Lung (tissue), 12 donors: ENCODE data around the gene NARS2. TPM values are rescaled to one million over a fixed set of nuclear protein-coding genes. Genes with fewer than 3 reads are reported as not detected.

ENCODE experiments used
- ATAC-seq: fragments of 200-7000 bp; cut with Tn5 transposase; one replicate; pipeline ENCODE4 v1.9.1; 2020; ENCODE audit warnings: moderate number of reproducible peaks; ENCODE audit not compliant: insufficient read depth, low FRiP score
- DNase-seq, 3 donors: peaks; one replicate each; pipeline ENCODE4 v3.0.0-alpha.2; 2013 to 2017
- H3K27ac ChIP-seq, 2 donors: one replicate each; pipeline ENCODE4 v1.5.1; 2013; ENCODE audit warnings: mild to moderate bottlenecking in 2 of 2, moderate library complexity in 2 of 2, control low read depth in 1 of 2, inconsistent platforms in 1 of 2, low read depth in 1 of 2, low read length in 1 of 2
- H3K27me3 ChIP-seq, 3 donors: one replicate each; pipeline ENCODE4 v1.5.1; 2013; ENCODE audit warnings: low read length in 2 of 3; ENCODE audit not compliant: control insufficient read depth in 3 of 3, insufficient read depth in 3 of 3
- H3K36me3 ChIP-seq, 4 donors: one replicate each; pipeline ENCODE4 v1.5.1; 2013; ENCODE audit warnings: low read length in 4 of 4, mild to moderate bottlenecking in 1 of 4, moderate library complexity in 1 of 4; ENCODE audit not compliant: control insufficient read depth in 4 of 4, insufficient read depth in 4 of 4
- H3K4me1 ChIP-seq, 5 donors: one replicate each; pipeline ENCODE4 v1.5.1; 2013; ENCODE audit warnings: low read length in 5 of 5, mild to moderate bottlenecking in 2 of 5, moderate library complexity in 1 of 5; ENCODE audit not compliant: control insufficient read depth in 5 of 5, insufficient read depth in 5 of 5
- H3K4me3 ChIP-seq: one replicate; pipeline ENCODE4 v1.5.1; 2013; ENCODE audit warnings: mild to moderate bottlenecking, control low read depth, moderate library complexity
- H3K9ac ChIP-seq, 2 donors: one replicate each; pipeline ENCODE4 v1.5.1; 2013; ENCODE audit warnings: low read length in 2 of 2, control low read depth in 1 of 2; ENCODE audit not compliant: insufficient read depth in 1 of 2
- H3K9me3 ChIP-seq, 4 donors: one replicate each; pipeline ENCODE4 v1.5.1; 2013; ENCODE audit warnings: low read length in 3 of 4, mild to moderate bottlenecking in 1 of 4, moderate library complexity in 1 of 4; ENCODE audit not compliant: control insufficient read depth in 4 of 4, insufficient read depth in 3 of 4
- WGBS, 2 donors: extraction: QIAGEN DNeasy Blood & Tissue Kit; methylation state at CpG; one replicate each; pipeline ENCODE4 v1.1.7; 2013; 5-methylcytosine and 5-hydroxymethylcytosine counted together
- polyA plus RNA-seq, 2 donors: library from polyadenylated mRNA; stranded (reverse); fragments of 200-250 nt; gene quantifications; one replicate each; pipeline ENCODE4 v1.2.1, GENCODE V29; 2013
- total RNA-seq, 2 donors: library from RNA; depleted of rRNA in 1 of 2; stranded (reverse); fragments of >200 nt in 1 of 2; gene quantifications; one replicate each; pipeline ENCODE4 v1.2.1, GENCODE V29; 2014 to 2021
- TF ChIP-seq, protein P1 (sequence below): IDR thresholded peaks from 2 replicates; pipeline ENCODE4 v1.5.1; 2012; ENCODE audit warnings: mild to moderate bottlenecking; ENCODE audit errors: control extremely low read depth, extremely low read depth
- donor health status: control.
- donor health status: control.
- donor health status: Bipolar disorder and iron deficiency.
- donor health status: healthy.
- donor health status: DM: yes; HTN: yes; CAD: no.

Gene NARS2
- total and polyA plus RNA-seq, 4 donors: 12.0 to 33.8 (median 19.8) TPM

DNA sequence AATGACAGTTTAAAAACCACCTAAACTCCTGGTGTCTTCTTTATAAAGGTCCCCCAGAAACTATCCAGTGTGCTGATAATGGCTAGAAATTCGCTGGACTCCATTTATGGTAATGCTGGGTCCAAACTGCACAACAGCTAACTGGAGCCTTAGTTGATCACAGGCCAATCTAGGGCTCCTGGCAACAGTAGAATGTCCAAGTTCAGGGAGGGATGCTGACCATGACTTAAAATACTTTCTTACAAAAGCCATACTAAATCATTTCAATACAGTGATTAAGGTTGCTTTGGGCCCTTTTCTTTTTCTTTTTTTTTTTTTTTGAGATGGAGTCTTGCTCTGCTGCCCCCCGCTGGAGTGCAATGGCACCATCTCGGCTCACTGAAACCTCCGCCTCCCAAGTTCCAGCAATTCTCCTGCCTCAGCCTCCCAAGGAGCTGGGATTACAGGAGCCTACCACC lies 142.6 kb downstream of the NARS2 start:
- WGBS, 2 donors: 79 to 87% methylated on average over 4 of the region's 4 CpGs
- DNase-seq: no peak
- Histone ChIP-seq H3K27me3 (no peaks in the 10 kb centered on the region), H3K9me3 (no peaks in the 10 kb centered on the region), H3K9ac (no peak overlapping the region), H3K27ac (no peak overlapping the region), H3K4me3 (no peak overlapping the region), H3K4me1 (peaks cover 0 to 5% (median 0%) of the 10 kb centered on the region in 5 donors), H3K36me3 (peaks cover 0 to 3% (median 0%) of the 10 kb centered on the region in 4 donors)
- TF ChIP-seq, protein P1, sequence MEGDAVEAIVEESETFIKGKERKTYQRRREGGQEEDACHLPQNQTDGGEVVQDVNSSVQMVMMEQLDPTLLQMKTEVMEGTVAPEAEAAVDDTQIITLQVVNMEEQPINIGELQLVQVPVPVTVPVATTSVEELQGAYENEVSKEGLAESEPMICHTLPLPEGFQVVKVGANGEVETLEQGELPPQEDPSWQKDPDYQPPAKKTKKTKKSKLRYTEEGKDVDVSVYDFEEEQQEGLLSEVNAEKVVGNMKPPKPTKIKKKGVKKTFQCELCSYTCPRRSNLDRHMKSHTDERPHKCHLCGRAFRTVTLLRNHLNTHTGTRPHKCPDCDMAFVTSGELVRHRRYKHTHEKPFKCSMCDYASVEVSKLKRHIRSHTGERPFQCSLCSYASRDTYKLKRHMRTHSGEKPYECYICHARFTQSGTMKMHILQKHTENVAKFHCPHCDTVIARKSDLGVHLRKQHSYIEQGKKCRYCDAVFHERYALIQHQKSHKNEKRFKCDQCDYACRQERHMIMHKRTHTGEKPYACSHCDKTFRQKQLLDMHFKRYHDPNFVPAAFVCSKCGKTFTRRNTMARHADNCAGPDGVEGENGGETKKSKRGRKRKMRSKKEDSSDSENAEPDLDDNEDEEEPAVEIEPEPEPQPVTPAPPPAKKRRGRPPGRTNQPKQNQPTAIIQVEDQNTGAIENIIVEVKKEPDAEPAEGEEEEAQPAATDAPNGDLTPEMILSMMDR: no peak
- no peak for ATAC-seq

GRCh38 chr11:78429660-78430059 lies 145.0 kb downstream of the NARS2 start:
- no peaks in the 10 kb centered on the region for H3K27me3 ChIP-seq
- no peak overlapping the region for H3K27ac ChIP-seq
- H3K9me3 ChIP-seq: no peaks in the 10 kb centered on the region
- no peaks in the 10 kb centered on the region for H3K36me3 ChIP-seq
- H3K4me3 ChIP-seq: no peak overlapping the region
- ATAC-seq (no peak), DNase-seq (no peak)
- no peak overlapping the region for H3K9ac ChIP-seq
- peaks cover 0 to 10% (median 0%) of the 10 kb centered on the region in 5 donors for H3K4me1 ChIP-seq
- TF ChIP-seq, protein P1: no peak
- WGBS, 2 donors: 34 to 66% methylated on average over 4 of the region's 4 CpGs

GRCh38 chr11:78429209-78429608 lies 145.5 kb downstream of the NARS2 start:
- Histone ChIP-seq H3K27ac (no peak overlapping the region), H3K4me3 (no peak overlapping the region), H3K9me3 (no peaks in the 10 kb centered on the region), H3K36me3 (no peaks in the 10 kb centered on the region), H3K9ac (no peak overlapping the region), H3K4me1 (peaks cover 0 to 12% (median 2%) of the 10 kb centered on the region in 5 donors), H3K27me3 (no peaks in the 10 kb centered on the region)
- no peak for ATAC-seq
- TF ChIP-seq, protein P1: no peak
- no peak for DNase-seq

DNA sequence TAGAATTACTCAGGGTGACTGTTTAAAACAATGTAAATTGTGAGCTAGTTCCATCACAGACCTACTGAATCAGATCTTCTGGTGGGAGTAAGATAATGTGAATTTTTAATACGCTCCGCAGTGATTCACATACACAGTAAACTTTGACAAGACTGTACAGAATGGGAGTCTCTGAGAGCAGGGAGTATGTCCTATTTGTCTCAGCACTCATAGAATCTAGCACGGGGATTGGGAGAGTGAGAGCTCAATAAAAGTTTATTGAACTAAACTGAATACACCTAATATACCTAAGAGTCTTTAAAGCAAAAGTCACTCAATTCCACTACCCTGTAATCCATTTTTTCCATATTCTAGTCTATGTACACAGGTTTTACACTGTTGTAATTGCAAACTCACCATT lies 145.9 kb downstream of the NARS2 start:
- no peaks in the 10 kb centered on the region for H3K27me3 ChIP-seq

More for the DNA sequence above, 145.9 kb downstream of the NARS2 start:
- ATAC-seq (no peak), DNase-seq (no peak)
- Histone ChIP-seq H3K4me1 (peaks cover 0 to 12% (median 4%) of the 10 kb centered on the region in 5 donors), H3K4me3 (no peak overlapping the region), H3K27ac (no peak overlapping the region), H3K36me3 (no peaks in the 10 kb centered on the region), H3K9ac (no peak overlapping the region), H3K9me3 (no peaks in the 10 kb centered on the region)
- WGBS, 2 donors: 96 to 97% methylated on average over 3 of the region's 3 CpGs
- TF ChIP-seq, protein P1: no peak
